ENCODE data around the gene ASF1A.

DNA sequence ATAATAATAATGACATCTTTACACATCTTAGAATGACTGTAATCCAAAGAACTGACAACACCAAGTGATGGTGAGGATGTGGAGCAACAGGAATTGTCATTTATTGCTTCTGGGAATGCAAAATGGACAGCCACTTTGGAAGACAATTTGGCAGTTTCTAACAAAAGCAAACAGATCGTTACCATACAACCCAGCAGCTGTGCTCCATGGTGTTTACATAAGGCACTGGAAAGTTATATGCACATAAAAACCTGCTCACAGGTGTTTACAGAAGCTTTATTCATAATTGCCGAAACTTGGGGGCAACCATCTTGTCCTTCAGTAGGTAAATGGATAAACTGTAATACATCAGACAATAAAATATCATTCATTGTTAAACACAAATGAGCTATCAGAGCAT, 18.3 kb upstream of the ASF1A start:
- TF ChIP-seq JUND (IDR thresholded peaks at IDR 0.05) (no peak), POLR2AphosphoS5 (IDR thresholded peaks at IDR 0.05; ENCODE audit: low read depth, low read length) (no peak), TAF1 (IDR thresholded peaks at IDR 0.05; ENCODE audit: borderline replicate concordance, low read depth, low read length) (no peak), CHD2 (IDR thresholded peaks at IDR 0.05; ENCODE audit: low read length, partially characterized antibody) (no peak), EP300 (IDR thresholded peaks at IDR 0.05; ENCODE audit: borderline replicate concordance in 1 of 2, low read depth in 1 of 2, low read length in 1 of 2) (no peak)
- TF ChIP-seq, protein P1, sequence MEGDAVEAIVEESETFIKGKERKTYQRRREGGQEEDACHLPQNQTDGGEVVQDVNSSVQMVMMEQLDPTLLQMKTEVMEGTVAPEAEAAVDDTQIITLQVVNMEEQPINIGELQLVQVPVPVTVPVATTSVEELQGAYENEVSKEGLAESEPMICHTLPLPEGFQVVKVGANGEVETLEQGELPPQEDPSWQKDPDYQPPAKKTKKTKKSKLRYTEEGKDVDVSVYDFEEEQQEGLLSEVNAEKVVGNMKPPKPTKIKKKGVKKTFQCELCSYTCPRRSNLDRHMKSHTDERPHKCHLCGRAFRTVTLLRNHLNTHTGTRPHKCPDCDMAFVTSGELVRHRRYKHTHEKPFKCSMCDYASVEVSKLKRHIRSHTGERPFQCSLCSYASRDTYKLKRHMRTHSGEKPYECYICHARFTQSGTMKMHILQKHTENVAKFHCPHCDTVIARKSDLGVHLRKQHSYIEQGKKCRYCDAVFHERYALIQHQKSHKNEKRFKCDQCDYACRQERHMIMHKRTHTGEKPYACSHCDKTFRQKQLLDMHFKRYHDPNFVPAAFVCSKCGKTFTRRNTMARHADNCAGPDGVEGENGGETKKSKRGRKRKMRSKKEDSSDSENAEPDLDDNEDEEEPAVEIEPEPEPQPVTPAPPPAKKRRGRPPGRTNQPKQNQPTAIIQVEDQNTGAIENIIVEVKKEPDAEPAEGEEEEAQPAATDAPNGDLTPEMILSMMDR (IDR thresholded peaks at IDR 0.05), result no peak
- TF ChIP-seq, protein P2, sequence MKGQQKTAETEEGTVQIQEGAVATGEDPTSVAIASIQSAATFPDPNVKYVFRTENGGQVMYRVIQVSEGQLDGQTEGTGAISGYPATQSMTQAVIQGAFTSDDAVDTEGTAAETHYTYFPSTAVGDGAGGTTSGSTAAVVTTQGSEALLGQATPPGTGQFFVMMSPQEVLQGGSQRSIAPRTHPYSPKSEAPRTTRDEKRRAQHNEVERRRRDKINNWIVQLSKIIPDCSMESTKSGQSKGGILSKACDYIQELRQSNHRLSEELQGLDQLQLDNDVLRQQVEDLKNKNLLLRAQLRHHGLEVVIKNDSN (IDR thresholded peaks at IDR 0.05; ENCODE audit: borderline replicate concordance, low read depth), result no peak
- TF ChIP-seq, protein P3, sequence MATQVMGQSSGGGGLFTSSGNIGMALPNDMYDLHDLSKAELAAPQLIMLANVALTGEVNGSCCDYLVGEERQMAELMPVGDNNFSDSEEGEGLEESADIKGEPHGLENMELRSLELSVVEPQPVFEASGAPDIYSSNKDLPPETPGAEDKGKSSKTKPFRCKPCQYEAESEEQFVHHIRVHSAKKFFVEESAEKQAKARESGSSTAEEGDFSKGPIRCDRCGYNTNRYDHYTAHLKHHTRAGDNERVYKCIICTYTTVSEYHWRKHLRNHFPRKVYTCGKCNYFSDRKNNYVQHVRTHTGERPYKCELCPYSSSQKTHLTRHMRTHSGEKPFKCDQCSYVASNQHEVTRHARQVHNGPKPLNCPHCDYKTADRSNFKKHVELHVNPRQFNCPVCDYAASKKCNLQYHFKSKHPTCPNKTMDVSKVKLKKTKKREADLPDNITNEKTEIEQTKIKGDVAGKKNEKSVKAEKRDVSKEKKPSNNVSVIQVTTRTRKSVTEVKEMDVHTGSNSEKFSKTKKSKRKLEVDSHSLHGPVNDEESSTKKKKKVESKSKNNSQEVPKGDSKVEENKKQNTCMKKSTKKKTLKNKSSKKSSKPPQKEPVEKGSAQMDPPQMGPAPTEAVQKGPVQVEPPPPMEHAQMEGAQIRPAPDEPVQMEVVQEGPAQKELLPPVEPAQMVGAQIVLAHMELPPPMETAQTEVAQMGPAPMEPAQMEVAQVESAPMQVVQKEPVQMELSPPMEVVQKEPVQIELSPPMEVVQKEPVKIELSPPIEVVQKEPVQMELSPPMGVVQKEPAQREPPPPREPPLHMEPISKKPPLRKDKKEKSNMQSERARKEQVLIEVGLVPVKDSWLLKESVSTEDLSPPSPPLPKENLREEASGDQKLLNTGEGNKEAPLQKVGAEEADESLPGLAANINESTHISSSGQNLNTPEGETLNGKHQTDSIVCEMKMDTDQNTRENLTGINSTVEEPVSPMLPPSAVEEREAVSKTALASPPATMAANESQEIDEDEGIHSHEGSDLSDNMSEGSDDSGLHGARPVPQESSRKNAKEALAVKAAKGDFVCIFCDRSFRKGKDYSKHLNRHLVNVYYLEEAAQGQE (IDR thresholded peaks at IDR 0.05; ENCODE audit: low read depth, low read length), result no peak
